ENCODE measurements around the gene ILKAP. TPM values are rescaled to one million over a fixed set of nuclear protein-coding genes. Genes with fewer than 3 reads are reported as not detected.

The ILKAP gene
- total RNA-seq, 4 donors from 2014 or later, result 18.5 to 45.5 (median 35.1) TPM

DNA sequence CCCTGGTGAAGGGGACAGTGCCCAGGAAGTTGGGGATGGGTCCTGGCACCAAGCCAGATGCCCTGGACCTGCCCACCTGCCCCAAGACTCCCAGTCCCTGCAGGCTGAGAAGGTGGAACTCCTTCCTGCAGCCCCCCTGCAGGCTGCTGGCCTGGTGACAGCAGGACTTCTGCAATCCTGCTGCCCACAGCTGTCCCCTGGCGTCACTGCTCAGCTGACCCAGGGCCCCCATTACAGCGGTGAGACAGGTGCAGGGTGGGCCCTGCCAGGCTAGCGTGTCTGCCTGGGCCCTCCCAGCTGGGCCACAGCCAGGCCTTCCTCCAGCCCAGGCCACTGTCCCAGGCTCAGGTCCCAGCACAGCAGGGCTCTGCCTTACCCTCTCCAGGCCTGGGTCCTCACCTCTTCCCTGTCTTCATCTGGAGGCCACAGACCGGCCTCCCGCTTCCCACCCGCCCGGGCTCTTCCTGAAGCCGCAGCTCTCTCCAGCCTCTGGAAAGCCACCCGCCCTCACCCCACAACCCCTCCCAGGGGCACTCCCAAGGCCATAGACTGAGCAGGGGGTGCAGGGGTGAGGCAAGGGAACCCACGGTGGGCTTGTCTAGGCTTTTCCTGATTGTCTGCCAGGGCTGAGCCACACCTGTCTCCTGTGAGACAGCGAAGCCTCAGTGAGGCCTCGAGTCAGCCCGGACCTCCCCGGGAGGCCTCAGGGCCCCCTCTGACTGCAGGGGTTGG lies 53.5 kb downstream of the ILKAP start:
- Histone ChIP-seq H3K27ac (no peak overlapping the region), H3K4me1 (peaks cover 0 to 6% (median 0%) of the 10 kb centered on the region in 3 donors), H3K36me3 (no peaks in the 10 kb centered on the region), H3K27me3 (no peaks in the 10 kb centered on the region), H3K4me3 (no peak overlapping the region), H3K9me3 (no peaks in the 10 kb centered on the region)
- WGBS, 2 donors (ENCODE audit: low coverage in 1 of 2), result no CpG with 5 or more reads among the region's 14 CpGs
- TF ChIP-seq POLR2AphosphoS5 (IDR thresholded peaks at IDR 0.05), result no peak
- no peak for TF ChIP-seq POLR2A (IDR thresholded peaks at IDR 0.05)
- no peak for ATAC-seq

DNA sequence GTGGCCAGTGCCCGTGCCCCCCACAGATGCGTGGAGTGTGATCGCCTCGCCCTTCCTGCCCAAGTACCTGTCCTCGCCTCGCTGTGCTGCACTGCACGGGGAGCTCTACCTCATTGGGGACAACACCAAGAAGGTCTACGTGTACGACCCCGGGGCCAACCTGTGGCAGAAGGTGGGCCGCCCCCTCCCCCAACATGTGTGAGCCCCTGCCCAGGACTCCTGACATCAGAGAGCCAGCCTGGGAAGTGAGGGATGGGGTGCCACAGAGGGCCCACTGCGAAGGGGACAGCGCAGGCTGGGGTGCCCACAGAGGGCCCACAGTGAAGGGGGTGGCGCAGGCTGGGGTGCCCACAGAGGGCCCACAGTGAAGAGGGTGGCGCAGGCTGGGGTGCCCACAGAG lies 54.5 kb downstream of the ILKAP start:
- H3K4me1 ChIP-seq, result peaks cover 0 to 6% (median 0%) of the 10 kb centered on the region in 3 donors
- H3K4me3 ChIP-seq, result no peak overlapping the region
- 100% methylated on average over 2 of the region's 15 CpGs; no CpG with 5 or more reads in 1 of the 2 donors for WGBS, 2 donors (ENCODE audit: low coverage in 1 of 2)
- H3K27me3 ChIP-seq, result no peaks in the 10 kb centered on the region
- no peak overlapping the region for H3K27ac ChIP-seq
- no peak for TF ChIP-seq EP300 (IDR thresholded peaks at IDR 0.05)
- H3K9me3 ChIP-seq, result no peaks in the 10 kb centered on the region
- ATAC-seq, result no peak
- H3K36me3 ChIP-seq, result no peaks in the 10 kb centered on the region

DNA sequence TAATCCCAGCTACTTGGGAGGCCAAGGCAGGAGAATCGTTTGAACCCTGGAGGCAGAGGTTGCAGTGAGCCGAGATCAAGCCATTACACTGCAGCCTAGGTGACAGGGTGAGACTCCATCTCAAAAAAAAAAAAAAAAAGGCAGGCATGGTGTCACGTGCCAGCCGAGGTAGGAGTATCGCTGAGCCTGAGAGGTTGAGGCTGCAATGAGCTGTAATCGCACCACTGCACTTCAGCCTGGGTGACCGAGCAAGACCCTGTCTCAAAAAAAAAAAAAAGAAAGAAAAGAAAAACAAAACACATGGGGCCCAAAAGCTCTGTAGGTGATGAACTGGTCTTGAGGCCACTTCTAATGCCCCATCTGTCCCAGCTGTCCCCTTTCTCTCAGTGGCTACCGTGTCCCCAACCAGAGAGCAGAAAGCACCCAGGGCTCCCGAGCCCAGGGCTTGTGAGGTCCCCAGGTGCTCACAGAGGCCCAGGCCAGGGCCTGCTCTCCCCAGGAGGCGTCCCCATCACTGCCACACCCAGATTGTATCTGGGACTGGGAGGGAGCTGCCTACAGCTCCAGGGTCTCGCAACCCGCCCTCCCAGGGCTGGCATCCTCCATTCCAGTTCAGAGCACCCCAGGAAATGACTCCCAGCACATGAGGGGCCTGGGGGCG lies 56.5 kb downstream of the ILKAP start:
- no peaks in the 10 kb centered on the region for H3K27me3 ChIP-seq
- WGBS, 2 donors (ENCODE audit: low coverage in 1 of 2), result 81 to 83% methylated on average over 1 to 7 of the region's 13 CpGs
- no peaks in the 10 kb centered on the region for H3K9me3 ChIP-seq
- no peak overlapping the region for H3K27ac ChIP-seq
- no peak overlapping the region for H3K4me3 ChIP-seq
- no peak for TF ChIP-seq POLR2AphosphoS5 (IDR thresholded peaks at IDR 0.05)
- no peak for TF ChIP-seq EP300 (IDR thresholded peaks at IDR 0.05)
- TF ChIP-seq, protein P1, sequence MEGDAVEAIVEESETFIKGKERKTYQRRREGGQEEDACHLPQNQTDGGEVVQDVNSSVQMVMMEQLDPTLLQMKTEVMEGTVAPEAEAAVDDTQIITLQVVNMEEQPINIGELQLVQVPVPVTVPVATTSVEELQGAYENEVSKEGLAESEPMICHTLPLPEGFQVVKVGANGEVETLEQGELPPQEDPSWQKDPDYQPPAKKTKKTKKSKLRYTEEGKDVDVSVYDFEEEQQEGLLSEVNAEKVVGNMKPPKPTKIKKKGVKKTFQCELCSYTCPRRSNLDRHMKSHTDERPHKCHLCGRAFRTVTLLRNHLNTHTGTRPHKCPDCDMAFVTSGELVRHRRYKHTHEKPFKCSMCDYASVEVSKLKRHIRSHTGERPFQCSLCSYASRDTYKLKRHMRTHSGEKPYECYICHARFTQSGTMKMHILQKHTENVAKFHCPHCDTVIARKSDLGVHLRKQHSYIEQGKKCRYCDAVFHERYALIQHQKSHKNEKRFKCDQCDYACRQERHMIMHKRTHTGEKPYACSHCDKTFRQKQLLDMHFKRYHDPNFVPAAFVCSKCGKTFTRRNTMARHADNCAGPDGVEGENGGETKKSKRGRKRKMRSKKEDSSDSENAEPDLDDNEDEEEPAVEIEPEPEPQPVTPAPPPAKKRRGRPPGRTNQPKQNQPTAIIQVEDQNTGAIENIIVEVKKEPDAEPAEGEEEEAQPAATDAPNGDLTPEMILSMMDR (IDR thresholded peaks at IDR 0.05), result no peak
- TF ChIP-seq POLR2A (IDR thresholded peaks at IDR 0.05), result no peak
- no peaks in the 10 kb centered on the region for H3K36me3 ChIP-seq
- H3K4me1 ChIP-seq, result peaks cover 0 to 19% (median 3%) of the 10 kb centered on the region in 3 donors
- ATAC-seq, result no peak

DNA sequence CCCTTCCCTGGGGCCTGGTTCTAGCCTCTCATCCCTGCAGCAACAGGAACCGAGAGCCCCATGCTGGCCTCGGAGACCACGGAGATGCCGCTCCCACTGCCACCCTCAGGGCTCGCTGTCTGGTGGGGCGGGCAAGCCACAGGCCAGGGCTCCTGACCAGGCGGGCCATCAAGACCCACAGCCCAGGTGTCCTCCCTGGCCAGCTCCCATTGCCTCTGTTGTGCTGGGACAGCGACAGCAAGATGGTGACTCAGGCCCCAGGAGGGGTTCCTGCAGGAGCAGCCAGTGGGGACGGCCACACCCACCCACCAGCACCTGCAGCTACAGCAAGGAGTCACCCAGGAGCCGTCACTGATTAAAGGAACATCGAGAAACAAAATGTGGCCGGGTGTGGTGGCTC lies 57.6 kb downstream of the ILKAP start:
- H3K27me3 ChIP-seq, result no peaks in the 10 kb centered on the region
- H3K9me3 ChIP-seq, result no peaks in the 10 kb centered on the region
- peaks cover 0 to 5% of the 10 kb centered on the region in 2 donors for H3K36me3 ChIP-seq
- 93% methylated on average over 3 of the region's 12 CpGs; no CpG with 5 or more reads in 1 of the 2 donors for WGBS, 2 donors (ENCODE audit: low coverage in 1 of 2)
- peaks cover 0 to 31% (median 3%) of the 10 kb centered on the region in 3 donors for H3K4me1 ChIP-seq
- no peak overlapping the region for H3K27ac ChIP-seq
- TF ChIP-seq POLR2AphosphoS5 (IDR thresholded peaks at IDR 0.05), result no peak
- TF ChIP-seq, protein P1 (IDR thresholded peaks at IDR 0.05), result no peak
- TF ChIP-seq EP300 (IDR thresholded peaks at IDR 0.05), result no peak
- no peak for TF ChIP-seq POLR2A (IDR thresholded peaks at IDR 0.05)
- no peak for ATAC-seq
- H3K4me3 ChIP-seq, result no peak overlapping the region

DNA sequence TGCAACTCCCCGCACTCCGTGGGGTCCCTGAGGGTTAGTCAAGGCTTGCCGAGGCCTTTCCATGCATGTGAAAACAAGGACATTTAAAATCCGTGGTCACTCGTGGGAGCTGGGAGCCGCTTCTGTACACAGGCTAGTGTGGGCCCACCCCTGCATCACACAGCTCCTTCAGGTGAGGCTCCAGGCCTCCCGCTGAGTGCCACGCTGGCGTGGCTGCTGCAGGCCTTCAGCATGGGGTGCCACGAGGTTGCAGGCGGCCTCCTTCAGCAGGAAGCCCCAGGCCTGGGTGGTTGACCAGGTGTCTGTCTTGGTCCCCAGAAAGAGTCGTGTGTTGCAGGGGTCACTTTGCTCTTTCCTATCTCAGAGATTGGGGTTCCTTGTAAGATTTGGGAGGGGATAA lies 58.4 kb downstream of the ILKAP start:
- no peak for TF ChIP-seq EP300 (IDR thresholded peaks at IDR 0.05)
- TF ChIP-seq POLR2AphosphoS5 (IDR thresholded peaks at IDR 0.05), result no peak
- no peak for TF ChIP-seq POLR2A (IDR thresholded peaks at IDR 0.05)
- TF ChIP-seq, protein P1 (IDR thresholded peaks at IDR 0.05), result no peak
- Histone ChIP-seq H3K4me3 (no peak overlapping the region), H3K4me1 (peaks cover 0 to 32% (median 3%) of the 10 kb centered on the region in 3 donors), H3K27me3 (no peaks in the 10 kb centered on the region), H3K36me3 (peaks cover 0 to 6% of the 10 kb centered on the region in 2 donors), H3K9me3 (no peaks in the 10 kb centered on the region), H3K27ac (no peak overlapping the region)
- no CpG with 5 or more reads among the region's 12 CpGs for WGBS, 2 donors (ENCODE audit: low coverage in 1 of 2)
- no peak for ATAC-seq

All from gastroesophageal sphincter (tissue), 4 donors.